Vagina (tissue), 2 donors: ENCODE results near the gene PILRB. TPM values are rescaled to one million over a fixed set of nuclear protein-coding genes. Genes with fewer than 3 reads are reported as not detected.
"Not testable (repeated sequence)": the region's sequence is repeated elsewhere in the genome, so short reads cannot be mapped to it uniquely, and the experiment has no call there.

Source experiments
- DNase-seq, 2 donors: peaks; one replicate each; pipeline ENCODE4 v3.0.0-alpha.2; 2017; ENCODE audit errors: extremely low spot score in 2 of 2
- H3K27ac ChIP-seq: fragments of 200-600 bp; sonication (generic); one replicate; pipeline ENCODE4 v1.5.1; 2019
- H3K27me3 ChIP-seq: fragments of 200-600 bp; sonication (generic); one replicate; pipeline ENCODE4 v1.5.1; 2019
- H3K36me3 ChIP-seq, 2 donors: fragments of 200-600 bp; sonication (generic); one replicate each; pipeline ENCODE4 v1.5.1; 2017 to 2019
- H3K4me1 ChIP-seq: fragments of 200-600 bp; sonication (generic); one replicate; pipeline ENCODE4 v1.5.1; 2019
- H3K4me3 ChIP-seq, 2 donors: fragments of 200-600 bp; sonication (generic); 1 replicate in 1 of 2; 2 replicates in 1 of 2; pipeline ENCODE4 v1.5.1; 2016 to 2019
- H3K9me3 ChIP-seq: fragments of 200-600 bp; sonication (generic); one replicate; pipeline ENCODE4 v1.5.1; 2019
- POLR2A ChIP-seq, 2 donors: fragments of 450-650 bp; IDR thresholded peaks; one replicate each; pipeline ENCODE4 v1.6.1; 2017; ENCODE audit warnings: antibody characterized with exemption in 2 of 2, mild to moderate bottlenecking in 2 of 2, moderate library complexity in 2 of 2
- POLR2AphosphoS5 ChIP-seq, 2 donors: sonication (generic); formaldehyde crosslinking; IDR thresholded peaks; one replicate each; pipeline ENCODE4 v1.9.0; 2017; ENCODE audit warnings: antibody characterized with exemption in 2 of 2, mild to moderate bottlenecking in 2 of 2, low read depth in 1 of 2; ENCODE audit not compliant: insufficient read depth in 1 of 2
- intact Hi-C: fragments of 100-400 bp; cut with DNase I; formaldehyde crosslinking; loops from one replicate; pipeline ENCODE4 v1.15.1; 2023
- total RNA-seq: library from RNA; depleted of rRNA; stranded (reverse); fragments of >200 nt; gene quantifications from one replicate; pipeline ENCODE4 v1.2.3, GENCODE V29; 2016
- TF ChIP-seq, protein P1 (sequence below), 3 experiments: fragments of 450-650 bp in 2 of 3; fragments of 200-600 bp in 1 of 3; sonication (generic) in 1 of 3; IDR thresholded peaks; one replicate each; pipeline ENCODE4 v1.5.1; 2017 to 2019; ENCODE audit warnings: antibody characterized with exemption in 3 of 3, mild to moderate bottlenecking in 2 of 3, moderate library complexity in 2 of 3

Gene PILRB
- total RNA-seq, 1 donor from 2014 or later, result 56.0 TPM

DNA sequence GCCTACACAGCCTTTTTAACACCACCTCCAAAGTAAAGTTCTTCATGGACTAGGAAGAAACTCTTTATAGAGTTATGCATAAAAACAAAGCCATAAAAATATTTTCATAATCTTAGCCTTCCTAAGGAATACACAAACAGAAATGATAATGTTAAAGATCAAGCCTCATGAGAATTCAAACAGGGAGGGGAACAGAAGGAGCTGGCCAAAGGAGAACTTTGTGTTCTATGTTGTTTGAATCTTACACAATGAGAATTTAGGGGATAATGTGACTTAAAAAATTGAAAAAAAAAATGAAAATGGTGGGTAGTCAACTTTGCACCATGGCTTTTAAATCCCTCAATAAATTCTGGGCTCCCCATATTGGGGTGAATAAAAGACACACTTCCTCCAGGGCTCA lies 9.1 kb upstream of the PILRB start:
- Histone ChIP-seq H3K27me3 (no peaks in the 10 kb centered on the region), H3K4me3 (no peak overlapping the region), H3K9me3 (no peaks in the 10 kb centered on the region), H3K36me3 (peaks cover 0 to 65% of the 10 kb centered on the region in 2 donors), H3K4me1 (peaks cover 10% of the 10 kb centered on the region), H3K27ac (no peak overlapping the region)
- intact Hi-C loops, result no loop called here
- TF ChIP-seq POLR2A (IDR thresholded peaks at IDR 0.05), result no peak
- TF ChIP-seq, protein P1, sequence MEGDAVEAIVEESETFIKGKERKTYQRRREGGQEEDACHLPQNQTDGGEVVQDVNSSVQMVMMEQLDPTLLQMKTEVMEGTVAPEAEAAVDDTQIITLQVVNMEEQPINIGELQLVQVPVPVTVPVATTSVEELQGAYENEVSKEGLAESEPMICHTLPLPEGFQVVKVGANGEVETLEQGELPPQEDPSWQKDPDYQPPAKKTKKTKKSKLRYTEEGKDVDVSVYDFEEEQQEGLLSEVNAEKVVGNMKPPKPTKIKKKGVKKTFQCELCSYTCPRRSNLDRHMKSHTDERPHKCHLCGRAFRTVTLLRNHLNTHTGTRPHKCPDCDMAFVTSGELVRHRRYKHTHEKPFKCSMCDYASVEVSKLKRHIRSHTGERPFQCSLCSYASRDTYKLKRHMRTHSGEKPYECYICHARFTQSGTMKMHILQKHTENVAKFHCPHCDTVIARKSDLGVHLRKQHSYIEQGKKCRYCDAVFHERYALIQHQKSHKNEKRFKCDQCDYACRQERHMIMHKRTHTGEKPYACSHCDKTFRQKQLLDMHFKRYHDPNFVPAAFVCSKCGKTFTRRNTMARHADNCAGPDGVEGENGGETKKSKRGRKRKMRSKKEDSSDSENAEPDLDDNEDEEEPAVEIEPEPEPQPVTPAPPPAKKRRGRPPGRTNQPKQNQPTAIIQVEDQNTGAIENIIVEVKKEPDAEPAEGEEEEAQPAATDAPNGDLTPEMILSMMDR (IDR thresholded peaks at IDR 0.05), result no peak
- DNase-seq, result no peak

DNA sequence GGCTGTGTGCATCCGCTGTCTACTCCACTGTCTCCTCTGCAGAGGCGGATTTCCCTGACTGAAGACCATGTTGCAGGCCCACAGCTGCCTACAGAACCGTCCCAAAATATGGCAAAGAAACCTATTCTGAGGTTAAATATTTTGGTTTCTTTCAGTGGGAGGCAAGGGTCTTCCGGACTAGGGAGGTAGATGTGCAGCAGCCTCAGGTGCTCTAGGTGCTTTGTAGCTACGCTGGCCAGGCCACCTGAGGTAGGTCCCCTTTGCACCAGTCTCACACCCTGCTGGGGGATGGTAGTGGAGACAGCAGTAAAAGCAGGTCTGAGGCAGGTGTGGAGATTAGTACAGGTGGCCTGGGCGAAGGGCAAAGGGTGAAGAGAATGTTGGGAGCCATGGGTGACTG lies 8.2 kb upstream of the PILRB start:
- Histone ChIP-seq H3K4me1 (peaks cover 1% of the 10 kb centered on the region), H3K4me3 (no peak overlapping the region), H3K9me3 (no peaks in the 10 kb centered on the region), H3K36me3 (peaks cover 0 to 72% of the 10 kb centered on the region in 2 donors), H3K27me3 (no peaks in the 10 kb centered on the region), H3K27ac (no peak overlapping the region)
- DNase-seq, result peak in 1 of 2 donors; percentile 77
- intact Hi-C loops, result no loop called here
- no peak for TF ChIP-seq POLR2A (IDR thresholded peaks at IDR 0.05)

DNA sequence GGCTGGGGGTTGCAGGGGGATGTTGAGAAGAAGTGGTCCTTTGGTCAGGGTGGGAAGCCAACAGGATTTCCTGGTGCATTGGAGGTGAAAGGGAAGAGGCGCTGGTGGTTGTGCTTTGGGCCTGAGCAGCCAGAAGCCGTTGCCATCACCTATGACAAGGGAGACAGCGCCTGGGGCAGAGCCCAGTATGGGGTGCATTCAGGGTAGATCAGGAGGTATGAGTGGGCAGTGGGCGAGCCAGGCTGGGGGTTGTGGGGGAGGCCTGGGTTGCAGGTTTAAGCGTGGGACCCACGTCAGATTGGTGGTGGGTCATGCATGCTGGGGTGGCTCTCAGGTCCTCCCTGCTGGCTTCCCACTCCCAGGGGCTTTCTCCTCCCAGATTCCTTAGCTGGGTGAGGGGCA lies 6.3 kb upstream of the PILRB start:
- intact Hi-C loops, result no loop called here
- Histone ChIP-seq H3K36me3 (peaks cover 0 to 84% of the 10 kb centered on the region in 2 donors), H3K4me3 (no peak overlapping the region), H3K27ac (no peak overlapping the region), H3K27me3 (no peaks in the 10 kb centered on the region), H3K9me3 (no peaks in the 10 kb centered on the region), H3K4me1 (no peaks in the 10 kb centered on the region)
- DNase-seq, result peak in 1 of 2 donors; percentile 74
- no peak for TF ChIP-seq POLR2A (IDR thresholded peaks at IDR 0.05)
- TF ChIP-seq, protein P1 (IDR thresholded peaks at IDR 0.05), result no peak
- TF ChIP-seq POLR2AphosphoS5 (IDR thresholded peaks at IDR 0.05; ENCODE audit: insufficient read depth in 1 of 2, low read depth in 1 of 2), result no peak

DNA sequence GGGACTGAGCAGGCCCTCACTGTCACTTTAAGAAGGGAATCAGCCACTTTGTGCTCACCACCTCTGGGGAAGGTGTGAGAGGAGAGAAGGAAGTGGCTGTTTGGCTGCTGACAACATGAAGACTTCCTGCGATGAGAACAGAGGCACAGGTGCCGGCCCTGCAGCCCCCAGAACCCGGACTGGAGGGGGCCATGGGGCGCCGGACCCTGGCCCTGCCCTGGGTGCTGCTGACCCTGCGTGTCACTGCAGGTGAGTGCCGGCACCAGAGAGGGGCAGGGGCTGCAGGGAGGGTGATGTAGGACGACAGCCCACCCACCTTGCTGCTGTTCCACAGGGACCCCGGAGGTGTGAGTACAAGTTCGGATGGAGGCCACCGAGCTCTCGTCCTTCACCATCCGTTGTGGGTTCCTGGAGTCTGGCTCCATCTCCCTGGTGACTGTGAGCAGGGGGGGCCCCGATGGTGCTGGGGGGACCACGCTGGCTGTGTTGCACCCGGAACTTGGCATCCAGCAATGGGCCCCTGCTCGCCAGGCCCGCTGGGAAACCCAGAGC lies 5.6 kb upstream of the PILRB start:
- H3K36me3 ChIP-seq, result peaks cover 0 to 83% of the 10 kb centered on the region in 2 donors
- H3K27ac ChIP-seq, H3K4me3 ChIP-seq, intact Hi-C loops, H3K27me3 ChIP-seq, H3K9me3 ChIP-seq, H3K4me1 ChIP-seq: not testable (repeated sequence)
- DNase-seq, result peak in 1 of 2 donors; percentile 52

DNA sequence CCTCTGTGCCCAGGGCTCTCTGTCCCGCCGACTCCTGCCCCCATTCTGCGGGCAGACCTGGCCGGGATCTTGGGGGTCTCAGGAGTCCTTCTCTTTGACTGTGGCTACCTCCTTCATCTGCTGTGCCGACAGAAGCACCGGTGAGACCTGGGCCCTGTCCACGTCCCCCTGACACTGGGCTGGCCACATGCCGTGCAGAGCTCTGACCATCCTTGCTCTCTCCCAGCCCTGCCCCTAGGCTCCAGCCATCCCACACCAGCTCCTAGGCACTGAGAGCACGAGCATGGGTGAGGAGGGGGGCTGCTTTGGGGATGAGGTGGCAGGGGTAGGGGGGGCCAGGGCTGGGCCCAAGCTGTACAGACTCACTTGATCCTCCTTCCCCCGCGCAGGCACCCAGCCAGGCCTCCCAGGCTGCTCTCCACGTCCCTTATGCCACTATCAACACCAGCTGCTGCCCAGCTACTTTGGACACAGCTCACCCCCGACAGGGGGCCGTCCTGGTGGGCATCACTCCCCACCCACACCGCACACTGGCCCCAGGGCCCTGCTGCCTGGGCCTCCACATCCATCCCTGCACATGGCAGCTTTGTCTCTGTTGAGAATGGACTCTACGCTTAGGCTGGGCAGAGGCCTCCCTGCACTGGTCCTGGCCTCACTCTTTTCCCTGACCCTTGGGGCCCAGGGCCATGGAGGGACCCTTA lies 4.8 kb upstream of the PILRB start:
- Histone ChIP-seq H3K4me3 (no peak overlapping the region), H3K27me3 (no peaks in the 10 kb centered on the region), H3K9me3 (no peaks in the 10 kb centered on the region), H3K27ac (no peak overlapping the region), H3K36me3 (peaks cover 0 to 80% of the 10 kb centered on the region in 2 donors), H3K4me1 (no peaks in the 10 kb centered on the region)
- TF ChIP-seq POLR2AphosphoS5 (IDR thresholded peaks at IDR 0.05; ENCODE audit: insufficient read depth in 1 of 2, low read depth in 1 of 2) (no peak), POLR2A (IDR thresholded peaks at IDR 0.05) (no peak)
- TF ChIP-seq, protein P1 (IDR thresholded peaks at IDR 0.05), result no peak
- intact Hi-C loops, result no loop called here
- no peak for DNase-seq

DNA sequence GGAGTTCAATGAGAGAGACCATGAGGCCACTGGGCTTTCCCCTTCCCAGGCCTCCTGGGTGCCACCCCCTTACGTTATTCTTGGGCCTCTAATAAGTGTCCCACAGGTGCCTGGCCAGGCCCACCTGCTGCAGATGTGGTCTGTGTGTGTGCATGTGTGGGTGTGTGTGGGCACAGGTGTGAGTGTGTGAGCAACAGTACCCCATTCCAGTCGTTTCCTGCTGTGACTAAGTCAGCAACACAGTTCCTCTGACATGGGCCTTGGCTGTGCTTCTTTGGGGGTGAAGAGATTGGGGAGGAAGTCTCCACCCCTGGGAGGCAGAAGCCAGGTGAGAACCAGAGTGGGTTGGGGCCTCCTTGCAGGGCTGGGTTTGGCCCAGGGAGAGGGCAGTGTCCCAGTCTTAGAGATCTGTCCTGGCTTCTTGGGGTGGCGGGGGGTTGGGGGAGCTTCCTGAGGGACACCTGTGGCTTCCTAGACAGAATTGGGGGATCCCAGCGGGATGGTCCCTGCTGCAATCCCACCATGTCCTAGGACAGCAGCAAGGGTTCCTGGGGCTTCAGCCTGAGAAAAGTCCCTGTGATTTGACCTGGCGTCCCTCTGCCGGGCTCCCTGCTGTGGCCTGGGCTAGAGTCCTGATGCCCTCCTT lies 4.1 kb upstream of the PILRB start:
- H3K27ac ChIP-seq, result no peak overlapping the region
- H3K36me3 ChIP-seq, result peaks cover 0 to 84% of the 10 kb centered on the region in 2 donors
- no peaks in the 10 kb centered on the region for H3K27me3 ChIP-seq
- no peaks in the 10 kb centered on the region for H3K4me1 ChIP-seq
- intact Hi-C loops, result no loop called here
- DNase-seq, result no peak
- no peaks in the 10 kb centered on the region for H3K9me3 ChIP-seq
- H3K4me3 ChIP-seq, result no peak overlapping the region
- TF ChIP-seq POLR2A (IDR thresholded peaks at IDR 0.05), result no peak
- TF ChIP-seq, protein P1 (IDR thresholded peaks at IDR 0.05), result no peak
- TF ChIP-seq POLR2AphosphoS5 (IDR thresholded peaks at IDR 0.05; ENCODE audit: insufficient read depth in 1 of 2, low read depth in 1 of 2), result no peak
